Measurements from ENCODE around the gene SLC39A10. TPM values are rescaled to one million over a fixed set of nuclear protein-coding genes. Genes with fewer than 3 reads are reported as not detected.
"Not testable (repeated sequence)": the region's sequence is repeated elsewhere in the genome, so short reads cannot be mapped to it uniquely, and the experiment has no call there.

Gene SLC39A10
- total RNA-seq, 1 donor from 2014 or later: 27.2 TPM

DNA sequence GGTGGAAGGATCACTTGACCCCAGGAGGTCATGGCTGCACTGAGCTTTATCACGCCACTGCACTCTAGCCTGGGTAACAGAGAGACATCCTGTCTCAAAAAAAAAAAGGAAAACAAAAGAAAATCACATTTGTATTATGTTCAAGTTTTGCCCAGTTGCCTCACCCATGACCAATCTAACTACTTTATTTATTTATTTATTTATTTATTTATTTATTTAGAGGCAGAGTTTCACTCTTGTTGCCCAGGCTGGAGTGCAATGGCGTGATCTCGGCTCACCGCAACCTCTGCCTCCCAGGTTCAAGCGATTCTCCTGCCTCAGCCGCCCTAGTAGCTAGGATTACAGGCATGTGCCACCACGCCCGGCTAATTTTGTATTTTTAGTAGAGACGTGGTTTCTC lies 12.3 kb upstream of the SLC39A10 start:
- DNase-seq (ENCODE audit: low read depth in 2 of 2): not testable (repeated sequence)

DNA sequence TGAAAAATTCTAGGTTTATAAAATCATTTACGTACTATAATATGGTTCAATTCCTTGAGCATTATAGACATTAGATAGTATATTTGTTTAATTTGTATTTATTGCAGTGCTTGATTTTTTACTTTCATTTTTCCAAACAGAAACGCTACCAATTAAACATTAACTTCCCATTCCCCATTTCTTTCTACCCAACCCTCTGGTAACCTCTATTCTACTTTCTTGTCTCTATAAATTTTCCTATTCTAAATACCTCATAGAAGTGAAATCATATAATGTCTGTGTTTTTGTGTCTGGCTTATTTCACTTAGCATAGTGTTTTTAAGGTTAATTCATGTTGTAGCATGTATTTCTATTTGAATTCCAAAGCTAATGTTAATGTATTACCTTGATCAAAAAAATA lies 11.6 kb upstream of the SLC39A10 start:
- no peak for DNase-seq (ENCODE audit: low read depth in 2 of 2)

DNA sequence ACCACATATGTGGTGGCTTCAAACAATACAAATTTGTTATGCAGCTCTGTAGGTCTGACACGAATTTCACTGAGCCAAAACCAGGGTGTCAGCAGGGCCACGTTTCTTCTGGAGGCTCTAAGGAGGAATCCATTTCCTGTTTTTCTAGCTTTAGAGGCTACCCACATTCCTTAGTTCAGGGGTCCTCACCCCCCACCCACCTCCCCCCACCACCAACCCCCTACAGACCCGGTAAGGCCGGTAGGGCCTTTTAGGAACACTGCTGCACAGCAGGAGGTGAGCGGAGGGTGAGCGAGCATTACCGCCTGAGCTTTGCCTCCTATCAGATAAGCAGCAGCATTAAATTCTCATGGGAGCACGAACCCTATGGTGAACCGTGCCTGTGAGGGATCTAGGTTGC lies 10.6 kb upstream of the SLC39A10 start:
- DNase-seq (ENCODE audit: low read depth in 2 of 2): no peak

DNA sequence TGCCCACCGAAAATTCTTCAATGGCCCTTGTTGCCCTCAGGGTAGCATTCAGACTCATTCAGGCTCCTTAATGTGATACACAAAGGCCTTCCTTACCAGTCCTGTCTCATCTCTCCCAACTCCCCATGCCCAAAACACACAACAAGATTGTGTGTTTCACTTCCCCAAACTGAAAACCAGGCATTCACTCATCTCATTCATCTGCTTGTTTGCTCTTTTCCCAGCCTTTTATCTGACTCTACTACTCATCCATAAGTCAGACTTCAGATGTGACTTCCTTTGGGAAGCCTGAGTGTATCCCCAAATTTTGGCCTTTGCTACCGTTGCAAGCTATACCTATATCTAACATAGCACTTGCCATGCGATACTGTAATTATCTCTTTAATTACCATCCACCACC lies 9.7 kb upstream of the SLC39A10 start:
- DNase-seq (ENCODE audit: low read depth in 2 of 2): no peak

DNA sequence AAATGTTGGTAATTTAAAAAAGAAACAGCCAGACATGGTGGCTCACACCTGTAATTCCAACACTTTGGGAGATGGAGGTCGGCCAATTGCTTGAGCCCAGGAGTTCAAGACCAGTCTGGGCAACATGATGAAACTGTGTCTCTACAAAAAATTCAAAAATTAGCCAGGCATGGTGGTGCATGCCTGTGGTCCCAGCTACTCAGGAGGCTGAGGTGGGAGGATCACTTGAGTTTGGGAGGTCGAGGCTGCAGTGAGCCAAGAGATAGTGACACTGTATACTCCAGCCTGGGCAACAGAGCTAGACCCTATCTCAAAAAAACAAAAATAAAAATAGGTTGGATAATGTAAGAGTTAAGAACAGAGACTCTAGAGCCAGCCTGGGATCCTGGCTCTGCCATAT lies 8.7 kb upstream of the SLC39A10 start:
- not testable (repeated sequence) for DNase-seq (ENCODE audit: low read depth in 2 of 2)

DNA sequence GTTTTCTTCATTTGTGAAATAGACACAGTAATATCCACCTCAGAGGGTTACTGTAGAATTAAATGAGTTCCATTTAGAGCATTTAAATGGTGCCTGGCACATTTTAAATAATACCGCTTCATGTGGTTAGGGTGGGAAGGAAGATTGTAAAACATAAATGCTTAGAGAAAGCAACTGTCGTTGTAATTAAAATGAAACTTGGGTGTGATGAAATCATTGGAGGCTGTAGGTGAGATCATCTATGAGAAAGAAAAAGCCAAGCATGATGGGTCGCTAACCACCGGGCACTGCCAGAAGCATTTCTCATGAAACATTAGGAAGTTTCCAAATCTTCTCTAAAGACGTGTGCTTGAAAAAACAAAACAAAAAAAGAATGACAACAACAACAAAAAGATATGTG lies 8.2 kb upstream of the SLC39A10 start:
- no peak for DNase-seq (ENCODE audit: low read depth in 2 of 2)

DNA sequence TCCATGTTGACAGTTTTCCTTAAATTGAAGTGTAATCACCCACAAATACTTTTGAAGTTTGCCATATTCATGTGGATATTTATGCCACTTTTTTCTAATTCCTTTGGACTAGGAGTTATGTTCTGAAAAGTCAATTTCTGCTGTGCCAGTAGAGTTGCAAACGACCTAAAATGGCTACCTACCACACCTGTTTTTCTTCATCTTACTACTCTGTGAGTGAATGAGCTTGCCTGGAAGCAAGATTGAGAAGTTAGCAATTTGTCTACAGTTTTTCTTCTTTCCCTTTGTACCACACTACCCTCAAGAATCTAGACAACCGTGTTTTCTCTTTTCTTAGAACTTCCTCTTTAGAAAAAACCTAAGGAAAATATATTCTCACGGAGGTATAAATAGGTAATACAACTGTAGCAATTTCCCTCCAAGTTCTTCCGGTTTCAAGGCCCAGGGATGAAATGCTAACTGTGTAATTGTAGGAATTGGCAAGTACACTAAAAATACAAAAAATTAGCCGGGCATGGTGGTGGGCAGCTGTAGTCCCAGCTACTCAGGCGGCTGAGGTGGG lies 7.3 kb upstream of the SLC39A10 start:
- DNase-seq (ENCODE audit: low read depth in 2 of 2): no peak

DNA sequence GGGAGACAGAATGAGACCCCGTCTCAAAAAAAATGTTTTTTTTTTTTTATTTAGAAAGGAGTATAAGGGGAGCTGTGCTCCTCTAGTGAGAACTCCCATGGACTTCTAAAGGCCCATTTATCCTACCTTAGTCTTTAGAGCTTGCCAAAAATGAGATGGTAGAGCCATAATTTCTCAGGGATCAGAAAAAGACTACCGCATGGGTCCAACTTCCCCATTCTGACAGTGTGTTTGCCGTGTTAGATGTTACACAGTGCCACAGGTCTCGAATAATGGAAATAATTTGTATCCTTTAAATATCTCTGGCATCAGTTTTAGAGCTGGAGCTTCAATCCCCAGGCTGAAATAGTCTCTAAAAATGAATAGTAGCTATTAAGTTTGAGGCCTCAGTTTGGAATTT lies 6.0 kb upstream of the SLC39A10 start:
- no peak for DNase-seq (ENCODE audit: low read depth in 2 of 2)

DNA sequence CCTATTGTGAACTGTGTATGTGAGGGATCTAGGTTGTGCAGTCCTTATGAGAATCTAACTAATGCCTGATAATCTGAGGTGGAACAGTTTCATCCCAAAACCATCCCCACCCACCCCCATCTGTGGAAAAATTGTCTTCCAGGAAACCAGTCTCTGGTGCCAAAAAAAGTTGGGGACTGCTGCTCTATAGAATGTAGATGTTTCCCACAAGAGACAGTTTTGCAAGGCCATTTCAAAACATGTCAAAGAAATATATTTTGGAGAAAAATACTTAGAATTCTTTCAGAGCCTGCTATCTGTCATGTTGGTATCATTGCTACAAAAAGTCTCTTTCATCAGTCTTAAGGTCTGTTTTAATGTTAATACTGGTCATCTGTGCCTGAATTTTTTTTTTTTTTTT lies 4.1 kb upstream of the SLC39A10 start:
- no peak for DNase-seq (ENCODE audit: low read depth in 2 of 2)

DNA sequence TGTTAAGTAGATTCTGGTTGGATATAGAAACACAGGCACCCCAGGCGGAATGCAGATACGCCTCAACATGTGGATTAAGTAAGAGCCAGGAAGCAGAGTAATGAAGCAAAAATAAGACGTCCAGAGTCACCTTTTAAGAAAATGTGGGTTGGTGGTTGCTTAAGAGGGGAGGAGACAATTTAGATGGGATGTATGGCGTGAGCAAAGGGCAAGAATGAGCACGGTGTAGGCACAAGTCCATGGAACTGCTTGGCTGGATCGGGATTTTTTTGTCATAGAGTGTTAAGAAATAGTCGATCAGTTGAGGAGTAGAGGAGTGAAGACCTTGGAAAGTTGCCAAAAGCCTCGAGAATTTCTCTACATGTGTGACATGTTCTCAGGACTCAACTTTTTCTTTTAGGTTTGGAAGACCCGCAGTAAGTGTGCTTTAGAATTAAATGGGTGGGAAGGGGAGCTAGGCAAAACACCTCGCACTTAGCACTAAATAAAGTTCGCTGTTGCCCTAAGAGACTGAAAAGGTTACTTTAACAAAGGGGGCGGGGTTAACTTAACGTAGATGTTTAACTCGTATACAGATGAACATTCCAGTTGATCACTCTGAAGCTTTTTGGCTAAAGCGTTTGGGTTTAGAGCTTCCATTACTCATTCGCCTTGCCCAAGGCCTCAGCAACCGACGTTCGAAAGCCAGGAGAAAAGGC lies 716 bp upstream of the SLC39A10 start:
- DNase-seq (ENCODE audit: low read depth in 2 of 2): no peak

DNA sequence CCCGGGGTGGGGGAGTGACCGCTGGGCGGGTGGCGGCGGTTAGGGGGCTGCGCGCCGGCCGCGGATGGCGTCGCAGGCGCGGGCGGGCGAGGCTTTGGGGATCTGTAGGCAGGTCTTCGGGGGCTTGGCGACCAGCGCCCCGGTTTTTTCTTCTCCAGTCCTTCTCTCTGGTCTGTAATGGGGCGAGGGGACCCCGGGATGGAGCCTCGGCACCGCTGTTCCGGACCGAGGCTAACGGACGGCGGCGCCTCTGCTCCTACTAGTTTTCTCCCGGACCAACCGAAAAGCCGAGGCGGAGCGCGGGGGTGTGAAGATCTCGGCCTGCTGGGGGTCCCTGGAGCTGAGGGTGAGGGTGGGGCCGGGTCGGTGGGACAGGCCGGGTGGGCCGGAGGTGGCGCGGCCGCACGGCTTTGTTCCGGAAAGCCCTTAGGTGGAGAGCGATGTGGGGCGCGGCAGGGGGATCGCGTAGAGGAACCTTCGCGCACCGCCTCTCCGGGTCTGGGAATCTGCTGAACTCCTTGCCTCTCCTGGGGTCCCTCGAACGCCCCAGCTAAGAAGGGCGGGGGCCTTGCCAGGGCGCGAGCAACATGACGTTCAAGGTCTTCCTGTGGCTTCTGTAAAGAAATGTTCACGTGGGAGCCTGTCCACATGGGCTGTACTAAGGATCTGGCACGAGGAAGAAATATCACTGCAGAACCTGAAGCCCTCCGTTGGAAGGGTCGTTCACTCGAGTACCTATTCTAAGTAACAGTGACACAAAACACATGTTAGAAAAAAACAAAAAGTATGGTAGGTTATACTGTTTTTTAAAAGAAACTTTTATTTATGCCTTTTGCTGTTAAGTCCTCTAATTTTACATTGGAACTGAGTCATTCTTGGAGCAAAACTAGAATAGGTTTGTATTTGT lies 861 bp downstream of the SLC39A10 start:
- peak; percentile 56 to 86 for DNase-seq (ENCODE audit: low read depth in 2 of 2)

DNA sequence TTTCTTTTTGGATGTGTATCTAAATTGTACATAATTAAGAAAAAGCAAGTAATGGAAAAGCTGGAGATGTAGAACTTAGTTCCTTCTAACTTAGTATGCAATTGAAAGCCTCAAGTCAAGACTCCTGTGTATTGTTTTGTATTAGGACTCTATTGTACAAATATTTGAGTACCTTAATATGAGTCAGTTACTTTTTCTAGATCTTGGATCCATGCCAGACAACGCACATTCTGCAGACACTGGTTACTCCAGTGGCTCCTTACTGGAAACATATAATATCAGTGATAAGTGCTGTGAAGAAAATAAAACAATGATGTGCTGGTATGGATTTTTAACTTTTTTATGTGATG lies 1.5 kb downstream of the SLC39A10 start:
- DNase-seq (ENCODE audit: low read depth in 2 of 2): peak; percentile 42 to 86

DNA sequence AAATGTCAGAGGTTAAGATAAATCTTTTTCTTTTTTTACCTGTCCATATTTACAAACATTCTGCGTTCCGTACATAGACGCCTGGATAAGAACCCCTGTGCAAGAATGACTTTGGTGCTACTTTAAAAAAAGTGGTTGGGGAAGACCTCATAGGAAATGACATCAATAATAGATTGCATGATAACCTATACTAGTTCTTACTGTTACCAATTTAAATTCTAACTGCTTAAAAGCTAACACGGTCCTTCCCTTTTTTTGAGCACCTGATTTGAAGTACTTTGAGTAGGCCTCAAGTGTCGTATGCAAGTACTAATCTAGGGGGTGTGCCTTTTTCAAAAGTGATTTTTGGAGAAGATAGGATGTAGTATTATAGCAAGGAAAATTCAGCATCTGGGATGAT lies 2.1 kb downstream of the SLC39A10 start:
- no peak for DNase-seq (ENCODE audit: low read depth in 2 of 2)

DNA sequence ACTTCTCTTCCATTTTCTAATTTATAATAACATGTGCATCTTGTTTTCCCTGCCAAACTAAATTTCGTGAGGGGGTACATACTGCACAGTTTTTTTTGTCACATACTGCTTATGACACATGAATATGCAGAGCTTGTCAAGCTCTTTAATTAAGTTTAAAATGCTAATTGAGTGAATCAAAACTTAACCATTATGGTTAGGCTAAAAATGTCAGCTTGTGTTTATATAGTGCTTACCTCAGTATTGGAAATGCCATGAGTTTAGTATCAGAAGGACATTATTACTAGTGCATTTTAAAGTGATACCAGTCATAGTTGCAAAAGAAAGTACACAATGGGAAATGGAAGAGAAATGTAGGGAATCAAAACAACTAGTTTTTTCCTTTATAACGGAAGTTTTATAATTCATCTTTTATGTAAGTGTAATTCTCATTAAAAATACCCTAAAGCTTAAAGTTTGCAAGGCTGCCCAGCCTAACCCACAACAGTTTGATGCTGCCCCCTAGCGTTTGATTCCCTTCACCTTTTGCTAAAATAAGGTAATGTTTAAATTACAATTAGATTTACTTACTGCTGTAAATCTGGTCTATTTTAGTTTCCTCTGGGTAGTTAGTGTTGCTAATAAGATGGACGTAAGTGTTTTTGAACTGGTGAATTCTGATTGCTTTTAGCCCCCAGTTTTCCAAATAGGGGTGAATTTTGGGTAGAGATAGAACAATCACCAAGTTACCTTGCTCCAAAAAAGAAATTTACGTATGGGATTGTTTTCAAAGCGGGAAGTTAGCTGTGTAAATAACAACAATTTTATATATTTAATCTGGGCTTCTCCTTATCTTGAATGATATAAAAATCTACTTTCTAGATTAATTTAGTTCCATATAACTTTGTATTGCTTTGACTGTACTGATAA lies 3.2 kb downstream of the SLC39A10 start:
- peak; percentile 77 to 85 for DNase-seq (ENCODE audit: low read depth in 2 of 2)

DNA sequence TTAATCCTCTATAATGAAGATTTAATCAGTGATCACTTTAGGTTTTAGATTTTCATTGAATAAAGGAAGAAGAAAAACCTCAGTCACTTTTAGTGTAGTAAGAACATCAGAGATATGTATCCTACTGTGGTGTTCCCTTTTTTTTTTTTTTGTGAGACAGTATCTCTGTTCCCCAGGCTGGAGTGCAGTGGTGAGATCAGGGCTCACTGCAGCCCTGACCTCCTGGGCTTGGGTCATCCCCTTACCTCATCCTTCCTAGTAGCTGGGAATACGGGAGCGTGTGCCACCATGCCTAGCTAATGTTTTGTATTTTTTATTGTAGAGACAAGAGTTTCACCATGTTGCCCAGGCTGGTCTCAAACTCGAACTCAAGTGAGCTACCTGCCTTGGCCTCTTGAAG lies 5.1 kb downstream of the SLC39A10 start:
- no peak for DNase-seq (ENCODE audit: low read depth in 2 of 2)

DNA sequence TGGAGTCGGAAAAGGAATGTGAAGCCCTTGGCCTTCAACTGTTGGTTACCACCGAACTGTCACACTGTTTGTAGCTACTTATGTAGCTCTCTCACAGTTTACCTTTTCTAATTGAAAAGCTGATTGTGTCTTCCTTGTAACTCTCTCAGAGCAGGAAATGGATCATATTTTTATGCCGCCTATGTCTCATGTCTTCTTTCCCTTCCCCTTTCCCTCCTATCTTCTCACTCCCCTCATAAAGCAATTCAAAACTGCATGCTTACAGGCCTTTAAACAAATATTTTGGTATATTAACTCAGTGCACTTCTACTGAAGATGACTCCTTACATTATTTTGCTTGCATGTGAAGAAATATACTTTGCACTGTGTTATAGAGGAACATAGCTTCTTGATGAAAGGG lies 6.0 kb downstream of the SLC39A10 start:
- DNase-seq (ENCODE audit: low read depth in 2 of 2): no peak

DNA sequence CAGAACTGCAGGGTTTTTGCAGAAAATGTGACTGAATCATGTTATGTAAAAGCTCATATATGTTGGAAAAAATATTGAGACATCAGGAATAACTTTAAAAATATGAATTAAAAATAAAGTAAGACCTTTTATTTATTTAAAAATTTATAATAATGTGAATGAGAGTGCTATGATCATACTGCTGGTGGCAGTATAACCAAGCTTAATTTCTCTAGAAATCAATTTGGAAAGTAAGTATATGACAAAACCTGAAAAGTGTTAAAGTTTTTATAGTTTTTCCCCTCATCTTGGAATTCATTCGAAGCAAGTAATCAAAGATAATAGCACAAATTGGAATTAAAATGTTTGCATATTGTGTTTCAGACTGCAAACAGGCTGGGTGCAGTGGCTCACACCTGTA lies 7.5 kb downstream of the SLC39A10 start:
- peak in 1 of 2 donors; percentile 17 for DNase-seq (ENCODE audit: low read depth in 2 of 2)

DNA sequence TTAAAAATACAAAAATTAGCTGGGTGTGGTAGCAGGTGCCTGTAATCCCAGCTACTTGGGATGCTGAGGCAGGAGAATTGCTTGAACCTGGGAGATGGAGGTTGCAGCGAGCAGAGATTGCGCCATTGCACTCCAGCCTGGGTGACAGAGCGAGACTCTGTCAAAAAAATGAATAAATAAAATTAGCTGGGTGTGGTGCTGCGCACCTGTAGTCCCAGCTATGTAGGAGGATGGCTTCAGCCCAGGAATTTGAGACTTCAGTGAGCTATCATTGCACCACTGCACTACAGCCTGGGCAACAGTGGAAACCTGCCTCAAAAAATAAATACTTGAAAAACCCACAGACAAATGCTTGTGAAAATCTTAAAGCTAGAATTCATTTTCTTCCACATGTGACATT lies 8.1 kb downstream of the SLC39A10 start:
- DNase-seq (ENCODE audit: low read depth in 2 of 2): not testable (repeated sequence)

DNA sequence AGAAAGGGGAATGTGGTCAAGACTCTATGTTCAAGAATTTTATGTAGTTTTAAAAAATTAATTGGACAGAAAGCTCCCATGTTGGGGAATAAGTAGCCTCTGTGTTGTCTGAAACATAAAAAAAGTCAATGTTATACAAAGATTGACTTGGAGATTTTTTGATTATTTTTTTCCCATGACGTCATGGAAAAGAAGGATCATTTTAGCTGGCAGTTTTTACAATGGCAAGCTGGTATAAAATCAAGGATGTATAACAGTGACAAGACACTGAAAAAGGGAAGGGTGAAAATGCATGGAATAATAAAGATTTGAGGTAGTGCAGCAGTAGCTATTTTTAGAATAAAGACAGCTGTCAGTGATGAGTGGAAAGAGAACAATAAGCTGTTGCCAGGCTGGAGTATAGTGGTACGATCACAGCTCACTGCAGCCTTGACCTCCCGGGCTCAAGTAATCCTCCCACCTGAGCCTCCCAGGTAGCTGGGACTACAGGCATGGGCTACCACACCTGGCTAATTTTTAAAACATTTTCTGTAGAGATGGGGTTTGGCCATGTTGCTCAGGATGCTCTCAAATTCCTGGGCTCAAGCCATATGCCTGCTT lies 9.2 kb downstream of the SLC39A10 start:
- peak; percentile 14 to 76 for DNase-seq (ENCODE audit: low read depth in 2 of 2)

DNA sequence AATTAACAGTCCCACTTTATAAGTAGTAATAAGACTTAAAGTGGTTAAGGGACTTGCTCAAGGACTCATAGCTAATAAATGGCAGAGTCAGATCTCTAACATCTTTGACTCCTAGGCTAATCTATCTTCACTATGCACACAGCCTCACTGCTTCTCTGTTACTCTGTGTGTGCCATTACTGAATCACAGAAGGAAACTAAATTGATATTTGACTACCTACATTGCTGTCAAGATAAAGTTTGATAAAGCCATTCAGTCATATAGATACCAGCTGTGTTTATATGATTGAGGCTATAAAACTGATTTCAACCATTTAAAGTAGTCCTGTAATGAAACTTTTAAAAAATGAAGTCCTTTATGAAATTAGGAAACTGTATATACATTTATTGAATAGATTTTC lies 10.9 kb downstream of the SLC39A10 start:
- DNase-seq (ENCODE audit: low read depth in 2 of 2): no peak

DNA sequence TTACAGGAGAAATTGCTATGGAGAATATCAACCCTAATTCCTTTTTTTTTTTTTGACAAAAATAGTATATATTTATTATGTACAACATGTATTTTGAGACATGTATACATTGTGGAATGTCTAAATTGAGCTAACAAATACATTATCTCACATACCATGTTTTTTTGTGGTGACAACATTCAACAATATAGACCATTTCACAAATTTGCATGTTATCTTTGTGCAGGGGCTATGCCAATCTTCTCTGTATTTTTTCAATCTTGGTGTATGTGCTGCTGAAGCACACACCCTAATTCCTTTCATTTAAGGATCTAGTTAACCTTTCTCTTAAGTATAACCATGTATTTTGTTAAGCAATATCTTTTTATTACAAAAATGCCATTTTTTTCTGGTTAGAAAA lies 13.2 kb downstream of the SLC39A10 start:
- DNase-seq (ENCODE audit: low read depth in 2 of 2): no peak
